Right ventricle myocardium superior (tissue), 1 donor: ENCODE results near the gene SERP2. TPM values are rescaled to one million over a fixed set of nuclear protein-coding genes. Genes with fewer than 3 reads are reported as not detected.

Source experiments
- ATAC-seq: fragments of 200-7000 bp; cut with Tn5 transposase; one replicate; pipeline ENCODE4 v1.9.1; 2020; ENCODE audit warnings: mild to moderate bottlenecking; ENCODE audit not compliant: poor library complexity
- DNase-seq: peaks from one replicate; pipeline ENCODE4 v3.0.0-alpha.2; 2020
- intact Hi-C: fragments of 100-400 bp; cut with DNase I; formaldehyde crosslinking; loops from one replicate; pipeline ENCODE4 v1.11.2; 2022
- total RNA-seq: library from RNA; stranded (reverse); fragmentation: NEBNext Ultra II Directional; extraction: Animal tissue kit (Norgen Biotek cat#: 25700); gene quantifications from one replicate; pipeline ENCODE4 v1.2.1, GENCODE V29; 2021
- donor health status: DM: no; HTN: yes; CAD: no; lungs with severe emphysema.

Gene SERP2
- total RNA-seq, 1 donor from 2014 or later, result 12.4 TPM

- intact Hi-C loops, result no loop called here
- ATAC-seq (no peak), DNase-seq (peak; percentile 57)
Measured at GRCh38 chr13:44422755-44423643, 49.4 kb downstream of the SERP2 start.

- ATAC-seq (no peak), DNase-seq (no peak)
- intact Hi-C loops, result no loop called here
Measured at GRCh38 chr13:44423824-44424223, 50.2 kb downstream of the SERP2 start.

GRCh38 chr13:44425041-44425814 is 51.6 kb downstream of the SERP2 start:
- intact Hi-C loops, result no loop called here
- DNase-seq (no peak), ATAC-seq (peak; percentile 8)

- no peak for DNase-seq
- ATAC-seq, result no peak
- intact Hi-C loops, result no loop called here
Measured at GRCh38 chr13:44425815-44426078, 52.1 kb downstream of the SERP2 start.

- intact Hi-C loops, result no loop called here
- no peak for DNase-seq
- ATAC-seq, result no peak
Measured at GRCh38 chr13:44426461-44426860, 52.8 kb downstream of the SERP2 start.

GRCh38 chr13:44429311-44429710 is 55.7 kb downstream of the SERP2 start:
- DNase-seq, result no peak
- intact Hi-C loops, result no loop called here
- ATAC-seq, result no peak

- DNase-seq (no peak), ATAC-seq (no peak)
- intact Hi-C loops, result loop anchor here (10.0 kb wide), 1 partner anchor 286 kb away; no protein-coding TSS in a partner anchor
Measured at GRCh38 chr13:44431150-44431549, 57.5 kb downstream of the SERP2 start.

GRCh38 chr13:44432650-44433049 is 59.0 kb downstream of the SERP2 start:
- DNase-seq (no peak), ATAC-seq (no peak)
- intact Hi-C loops, result loop anchor here (10.0 kb wide), 1 partner anchor 288 kb away; no protein-coding TSS in a partner anchor

- DNase-seq, result no peak
- ATAC-seq, result no peak
- intact Hi-C loops, result loop anchor here (10.0 kb wide), 1 partner anchor 289 kb away; no protein-coding TSS in a partner anchor
Measured at GRCh38 chr13:44433863-44434765, 60.5 kb downstream of the SERP2 start.

GRCh38 chr13:44434766-44435141 is 61.1 kb downstream of the SERP2 start:
- ATAC-seq, result no peak
- intact Hi-C loops, result loop anchor here (5.0 to 10.0 kb wide), 4 partner anchors 132 to 382 kb away; no protein-coding TSS in a partner anchor
- no peak for DNase-seq

GRCh38 chr13:44435142-44435918 is 61.7 kb downstream of the SERP2 start:
- DNase-seq (peak; percentile 94), ATAC-seq (peak; percentile 69)
- intact Hi-C loops, result loop anchor here (5.0 to 10.0 kb wide), 4 partner anchors 133 to 383 kb away; no protein-coding TSS in a partner anchor

- no peak for ATAC-seq
- intact Hi-C loops, result loop anchor here (2.0 to 10.0 kb wide), 5 partner anchors 134 to 529 kb away; no protein-coding TSS in a partner anchor
- no peak for DNase-seq
Measured at GRCh38 chr13:44435919-44436510, 62.4 kb downstream of the SERP2 start.

- DNase-seq (peak; percentile 95), ATAC-seq (peak; percentile 89)
- intact Hi-C loops, result loop anchor here (2.0 to 10.0 kb wide), 5 partner anchors 134 to 530 kb away; no protein-coding TSS in a partner anchor
Measured at GRCh38 chr13:44436589-44437337, 63.1 kb downstream of the SERP2 start.

- peak; percentile 17 for ATAC-seq
- intact Hi-C loops, result loop anchor here (2.0 to 10.0 kb wide), 5 partner anchors 135 to 531 kb away; no protein-coding TSS in a partner anchor
- DNase-seq, result no peak
Measured at GRCh38 chr13:44437356-44438233, 64.0 kb downstream of the SERP2 start.

GRCh38 chr13:44438234-44438579 is 64.6 kb downstream of the SERP2 start:
- ATAC-seq (no peak), DNase-seq (no peak)
- intact Hi-C loops, result loop anchor here (5.0 to 10.0 kb wide), 4 partner anchors 136 to 386 kb away; no protein-coding TSS in a partner anchor
